Suppressor macrophage treated with lipopolysaccharide for 4 hours (primary cell): ENCODE data around the gene VSIG8.

Experiments used
- DNase-seq: peaks from one replicate; pipeline ENCODE4 v3.0.0-alpha.2; 2020

The VSIG8 gene

GRCh38 chr1:159882527-159882862 is 20.0 kb upstream of the VSIG8 start:
- peak; percentile 68 for DNase-seq

DNA sequence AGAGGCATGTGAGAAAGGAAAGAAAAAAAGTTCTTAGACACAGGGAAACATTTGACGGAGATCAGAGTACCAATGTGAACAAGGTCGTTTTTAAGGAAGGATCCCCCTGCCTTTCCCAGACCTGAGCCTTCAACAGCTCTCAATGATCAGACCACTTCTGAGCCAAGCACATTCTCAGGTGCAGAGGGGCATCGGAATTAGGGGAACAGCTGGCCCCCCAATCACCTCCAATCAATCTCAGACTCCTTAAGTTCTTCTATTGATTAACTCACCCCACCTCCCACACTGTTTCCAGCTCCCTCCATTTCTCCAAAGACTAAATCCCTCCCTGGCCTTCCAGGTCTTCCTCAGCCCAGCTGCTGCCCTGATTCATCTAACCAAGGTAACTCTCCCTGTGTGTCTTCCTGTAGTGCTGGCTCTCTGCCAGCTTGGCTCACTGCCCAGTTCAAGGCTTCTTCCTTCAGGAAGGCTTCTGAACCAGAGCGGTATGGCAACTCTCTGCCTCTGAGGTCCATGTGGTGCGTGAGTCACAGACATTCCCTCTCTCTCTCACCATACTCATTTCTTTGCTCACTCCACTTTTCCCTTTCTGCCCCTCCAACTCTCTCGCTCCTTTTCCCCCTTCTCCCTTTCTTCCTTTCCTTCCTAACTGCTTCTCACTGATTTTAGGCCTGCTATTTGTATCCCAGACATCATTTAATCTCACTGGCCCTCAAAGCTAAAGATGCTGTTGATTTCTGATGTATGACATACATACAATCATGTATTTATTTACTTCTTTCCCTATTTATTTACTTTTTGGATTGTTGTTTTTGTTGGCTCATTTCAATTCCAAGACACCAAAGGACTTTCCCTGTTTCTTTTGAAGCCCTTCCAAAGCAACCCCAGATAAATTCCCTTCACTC is 19.4 kb upstream of the VSIG8 start:
- DNase-seq: peak; percentile 77

GRCh38 chr1:159880430-159880829 is 18.0 kb upstream of the VSIG8 start:
- peak; percentile 73 for DNase-seq

DNA sequence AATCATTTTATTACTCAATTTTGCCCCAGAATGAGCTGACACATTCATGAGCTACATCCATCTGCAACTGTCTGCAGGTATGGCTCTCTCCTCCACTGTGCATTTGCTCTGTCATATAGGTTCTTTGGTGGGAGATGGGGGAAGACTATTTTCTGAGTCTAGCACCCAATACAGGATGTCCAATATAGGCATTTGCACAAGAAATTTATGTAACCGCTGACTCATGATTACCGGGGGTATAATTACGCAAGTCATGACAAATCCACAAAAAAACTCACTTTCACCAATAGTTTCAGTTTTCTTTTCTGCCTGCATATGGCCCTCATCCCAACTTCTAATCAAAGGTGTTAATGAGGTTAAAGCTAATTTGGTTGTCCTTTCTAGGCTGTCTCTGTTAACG is 17.5 kb upstream of the VSIG8 start:
- peak; percentile 92 for DNase-seq

GRCh38 chr1:159879136-159879535 is 16.7 kb upstream of the VSIG8 start:
- DNase-seq: no peak

DNA sequence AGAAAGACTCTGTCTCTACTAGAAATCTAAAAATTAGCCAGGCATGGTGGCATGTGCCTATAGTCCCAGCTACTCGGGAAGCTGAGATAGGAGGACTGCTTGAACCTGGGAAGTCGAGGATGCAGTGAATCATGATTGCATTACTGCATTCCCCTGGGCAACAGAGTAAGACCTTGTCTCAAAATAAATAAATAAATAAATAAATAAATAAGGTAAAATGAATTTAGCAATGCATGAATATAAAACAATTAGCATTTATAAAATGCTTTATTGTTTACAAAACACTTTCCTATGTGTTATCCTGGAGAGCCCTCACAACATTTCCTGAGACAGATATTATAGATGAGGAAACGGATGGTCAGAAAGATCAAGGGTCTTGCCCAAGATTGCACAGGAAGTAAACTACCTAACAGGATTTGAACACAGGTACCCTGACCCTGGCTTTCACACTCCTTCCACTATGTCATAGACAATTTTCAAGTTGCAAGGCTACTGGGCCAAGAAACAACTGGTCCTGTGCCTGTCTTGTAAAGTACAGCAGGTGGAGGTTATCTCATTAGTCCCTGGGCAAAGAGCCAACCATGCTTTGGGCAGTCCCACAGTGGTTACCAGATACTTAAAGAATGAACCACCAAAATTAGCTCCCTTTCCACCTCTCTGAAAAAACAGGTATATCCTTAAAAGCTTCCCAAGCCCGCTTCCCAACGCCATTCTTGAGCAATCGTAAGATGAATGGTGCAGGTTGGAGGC is 15.4 kb upstream of the VSIG8 start:
- no peak for DNase-seq

GRCh38 chr1:159873530-159874143 is 11.2 kb upstream of the VSIG8 start:
- DNase-seq: no peak

GRCh38 chr1:159872891-159873290 is 10.4 kb upstream of the VSIG8 start:
- DNase-seq: no peak

DNA sequence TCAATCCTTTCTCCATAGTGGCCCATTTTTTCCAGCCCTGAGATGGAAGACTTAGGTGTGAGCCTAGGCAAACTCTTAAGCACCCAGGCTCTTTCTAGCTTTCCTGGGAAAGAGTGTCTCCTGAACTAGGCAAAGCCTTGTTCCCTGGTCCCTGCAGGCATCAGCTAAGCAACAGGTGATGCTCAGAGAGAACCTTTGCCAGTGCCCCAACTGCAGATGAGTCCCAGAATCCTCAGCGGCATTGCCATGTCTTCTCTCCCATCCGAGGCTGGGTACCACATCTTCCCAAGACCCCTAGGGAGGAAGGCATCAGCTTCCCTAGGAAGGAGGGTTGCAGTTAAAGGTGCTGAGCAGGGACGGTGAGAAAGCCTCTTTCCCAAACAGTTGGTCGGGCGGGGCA is 8.2 kb upstream of the VSIG8 start:
- no peak for DNase-seq

GRCh38 chr1:159869607-159870006 is 7.2 kb upstream of the VSIG8 start:
- no peak for DNase-seq

- DNase-seq: peak; percentile 44
Measured at GRCh38 chr1:159869173-159869572, 6.7 kb upstream of the VSIG8 start.

GRCh38 chr1:159868766-159869165 is 6.3 kb upstream of the VSIG8 start:
- no peak for DNase-seq

- DNase-seq: no peak
Measured at GRCh38 chr1:159867664-159868026, 5.2 kb upstream of the VSIG8 start.

- DNase-seq: no peak
Measured at GRCh38 chr1:159866905-159867663, 4.6 kb upstream of the VSIG8 start.

- no peak for DNase-seq
Measured at GRCh38 chr1:159866066-159866465, 3.6 kb upstream of the VSIG8 start.

- no peak for DNase-seq
Measured at GRCh38 chr1:159864262-159864661, 1.8 kb upstream of the VSIG8 start.

GRCh38 chr1:159862031-159862430 is 426 bp downstream of the VSIG8 start:
- DNase-seq: no peak

- no peak for DNase-seq
Measured at GRCh38 chr1:159861218-159861617, 1.2 kb downstream of the VSIG8 start.

DNA sequence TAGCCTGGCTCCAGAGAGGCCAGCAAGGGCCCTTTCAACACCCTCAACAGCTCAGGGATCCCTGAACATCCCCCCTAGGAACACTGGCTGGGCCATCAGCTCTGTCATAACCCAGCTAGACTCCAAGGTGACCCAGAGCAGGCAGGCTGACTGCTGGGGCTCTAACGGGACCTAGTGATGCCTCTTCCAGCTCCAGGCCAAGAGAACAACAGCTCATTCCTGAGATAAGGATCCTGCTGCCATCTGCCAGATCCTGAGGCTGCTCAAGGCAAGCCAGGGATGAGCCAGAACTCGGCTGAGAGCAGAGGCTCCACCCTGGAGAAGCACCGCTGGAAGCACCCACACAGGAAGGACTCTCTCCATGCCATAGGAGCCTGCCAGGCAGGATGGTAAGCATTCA is 2.0 kb downstream of the VSIG8 start:
- no peak for DNase-seq

GRCh38 chr1:159859767-159860322 is 2.6 kb downstream of the VSIG8 start:
- DNase-seq: no peak

- no peak for DNase-seq
Measured at GRCh38 chr1:159857889-159858288, 4.6 kb downstream of the VSIG8 start.

DNA sequence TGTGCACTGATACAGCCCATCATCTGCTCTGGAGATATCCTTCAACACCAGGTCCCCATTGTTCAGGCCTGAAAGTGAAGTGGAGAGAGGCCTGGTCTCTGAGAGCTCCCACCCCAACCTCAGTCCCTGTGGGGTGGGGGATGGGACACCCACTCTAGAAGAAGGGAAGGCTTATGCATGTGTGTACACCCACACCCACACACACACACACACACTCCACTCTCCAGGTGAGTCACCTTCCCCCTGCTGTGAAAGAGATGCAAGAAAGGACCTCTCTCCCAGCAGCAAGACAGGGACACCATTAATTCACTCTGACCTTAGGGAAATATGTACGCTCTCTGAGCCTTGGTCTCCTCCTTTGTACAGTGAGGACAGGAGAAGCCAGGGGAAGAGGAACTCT is 5.9 kb downstream of the VSIG8 start:
- no peak for DNase-seq

DNA sequence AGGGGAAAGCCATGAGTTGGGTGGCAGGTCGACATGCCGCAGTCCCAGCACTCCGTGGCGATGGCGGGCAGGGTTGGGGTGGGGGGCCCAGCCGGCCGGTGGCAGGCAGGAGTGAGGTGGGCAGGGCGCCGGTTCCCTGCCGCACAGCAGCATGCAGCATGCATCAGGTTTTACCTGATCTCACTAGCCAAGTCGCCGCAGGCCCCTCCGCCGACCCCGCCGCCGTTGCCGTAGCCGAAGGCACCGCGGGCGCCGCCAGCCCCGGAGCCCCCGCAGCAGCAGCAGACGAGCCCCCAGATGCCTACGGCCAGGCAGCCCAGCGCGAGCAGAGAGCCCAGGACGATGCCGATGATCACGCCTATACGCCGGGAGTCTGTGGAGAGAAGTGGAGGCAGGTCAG is 6.7 kb downstream of the VSIG8 start:
- no peak for DNase-seq
